ENCODE data around the gene PARD6B. TPM values are rescaled to one million over a fixed set of nuclear protein-coding genes. Genes with fewer than 3 reads are reported as not detected.
"Not testable (repeated sequence)": the region's sequence is repeated elsewhere in the genome, so short reads cannot be mapped to it uniquely, and the experiment has no call there.

Gene PARD6B
- total RNA-seq, 2 experiments from 2014 or later, result 4.4 to 6.1 TPM

DNA sequence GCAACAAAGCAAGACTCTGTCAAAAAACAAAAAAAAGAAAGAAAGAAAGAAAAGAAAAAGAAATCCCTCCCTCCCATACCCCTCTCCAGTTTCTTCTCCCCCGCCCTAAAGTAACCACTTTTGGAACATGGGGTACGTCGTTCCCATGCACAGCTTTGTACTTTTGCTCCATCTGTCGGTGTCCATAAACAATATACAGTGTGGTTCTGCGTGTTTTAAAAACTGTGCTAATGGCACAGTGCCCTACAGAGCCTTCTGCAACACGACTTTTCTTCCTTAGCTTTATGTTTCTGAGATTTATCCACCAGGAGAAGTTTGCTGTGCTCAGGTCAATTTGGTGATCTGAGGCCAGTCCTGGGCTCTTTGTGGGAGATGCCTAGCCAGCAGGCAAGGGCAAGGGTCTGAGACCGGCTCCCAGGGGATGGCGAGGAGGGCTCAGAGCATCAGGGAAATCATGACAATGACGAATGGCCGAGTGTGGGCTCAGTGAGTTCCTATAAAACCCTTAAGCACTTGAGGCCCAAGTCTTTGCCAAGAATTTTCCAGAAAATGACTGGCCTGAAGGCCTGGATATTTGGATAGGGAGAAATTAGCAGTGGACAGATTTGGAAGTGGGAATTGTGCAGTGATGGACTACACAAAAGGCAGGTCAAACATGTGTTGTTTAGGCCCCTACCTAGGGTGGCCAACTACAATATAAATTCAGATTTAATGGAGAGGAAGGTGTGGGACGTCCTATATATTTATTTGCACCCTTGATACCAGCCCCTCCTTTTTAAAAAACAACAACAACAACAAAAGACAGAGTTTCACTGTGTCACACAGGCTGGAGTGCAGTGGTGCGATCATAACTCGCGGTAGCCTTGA lies 61.6 kb downstream of the PARD6B start:
- Histone ChIP-seq H3K9me3 (ENCODE audit: low read length) (no peaks in the 10 kb centered on the region), H3K4me1 (ENCODE audit: insufficient read depth, low read length, poor library complexity, severe bottlenecking) (peaks cover 55% of the 10 kb centered on the region), H3K9me2 (ENCODE audit: insufficient read depth, low read length) (no peaks in the 10 kb centered on the region), H3K4me3 (ENCODE audit: low read depth, low read length, poor library complexity, severe bottlenecking) (no peak overlapping the region), H4K20me1 (ENCODE audit: insufficient read depth, low read length) (no peaks in the 10 kb centered on the region), H3K27ac (ENCODE audit: low read depth, low read length, poor library complexity, severe bottlenecking) (no peak overlapping the region), H3K79me2 (ENCODE audit: insufficient read depth, low read depth, low read length) (peaks cover 23% of the 10 kb centered on the region), H3K4me2 (ENCODE audit: low read length) (no peak overlapping the region), H3K36me3 (ENCODE audit: insufficient read depth, low read length) (peaks cover 14% of the 10 kb centered on the region), H2AFZ (ENCODE audit: low read length) (no peak overlapping the region)
- DNase-seq (ENCODE audit: low spot score), result no peak
- no TSS peak for BruUV-seq (replicated peaks)
- ChIA-PET POLR2A (interaction anchor here (0.6 to 11.7 kb wide), 6 partner anchors 24 to 733 kb away, joined by 3 to 230 read pairs (median 5); no protein-coding TSS in a partner anchor), CTCF (ENCODE audit: unreplicated experiment) (interaction anchor here (0.6 to 1.8 kb wide), 4 partner anchors 136 to 809 kb away, joined by 3 to 8 read pairs (median 3); no protein-coding TSS in a partner anchor)
- TF ChIP-seq, protein P1, sequence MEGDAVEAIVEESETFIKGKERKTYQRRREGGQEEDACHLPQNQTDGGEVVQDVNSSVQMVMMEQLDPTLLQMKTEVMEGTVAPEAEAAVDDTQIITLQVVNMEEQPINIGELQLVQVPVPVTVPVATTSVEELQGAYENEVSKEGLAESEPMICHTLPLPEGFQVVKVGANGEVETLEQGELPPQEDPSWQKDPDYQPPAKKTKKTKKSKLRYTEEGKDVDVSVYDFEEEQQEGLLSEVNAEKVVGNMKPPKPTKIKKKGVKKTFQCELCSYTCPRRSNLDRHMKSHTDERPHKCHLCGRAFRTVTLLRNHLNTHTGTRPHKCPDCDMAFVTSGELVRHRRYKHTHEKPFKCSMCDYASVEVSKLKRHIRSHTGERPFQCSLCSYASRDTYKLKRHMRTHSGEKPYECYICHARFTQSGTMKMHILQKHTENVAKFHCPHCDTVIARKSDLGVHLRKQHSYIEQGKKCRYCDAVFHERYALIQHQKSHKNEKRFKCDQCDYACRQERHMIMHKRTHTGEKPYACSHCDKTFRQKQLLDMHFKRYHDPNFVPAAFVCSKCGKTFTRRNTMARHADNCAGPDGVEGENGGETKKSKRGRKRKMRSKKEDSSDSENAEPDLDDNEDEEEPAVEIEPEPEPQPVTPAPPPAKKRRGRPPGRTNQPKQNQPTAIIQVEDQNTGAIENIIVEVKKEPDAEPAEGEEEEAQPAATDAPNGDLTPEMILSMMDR (conservative IDR thresholded peaks at IDR 0.05; ENCODE audit: low read length), result no peak
- no peak for TF ChIP-seq EZH2phosphoT487 (IDR thresholded peaks at IDR 0.05; ENCODE audit: borderline replicate concordance, low read depth, low read length)
- intact Hi-C loops (cut with micrococcal nuclease; ENCODE audit: unreplicated experiment), result loop anchor here (5.0 kb wide), 1 partner anchor 514 kb away; no protein-coding TSS in a partner anchor

GRCh38 chr20:50793575-50794016 lies 62.2 kb downstream of the PARD6B start:
- not testable (repeated sequence) for H3K9me3 ChIP-seq (ENCODE audit: low read length); H2AFZ ChIP-seq (ENCODE audit: low read length); H3K4me3 ChIP-seq (ENCODE audit: low read depth, low read length, poor library complexity, severe bottlenecking); H3K27ac ChIP-seq (ENCODE audit: low read depth, low read length, poor library complexity, severe bottlenecking); H3K9me2 ChIP-seq (ENCODE audit: insufficient read depth, low read length); H3K4me2 ChIP-seq (ENCODE audit: low read length); H4K20me1 ChIP-seq (ENCODE audit: insufficient read depth, low read length)
- TF ChIP-seq, protein P1 (conservative IDR thresholded peaks at IDR 0.05; ENCODE audit: low read length), result peak; percentile 80
- TSS peak; percentile 70 for BruUV-seq (replicated peaks)
- CTCF ChIA-PET (ENCODE audit: unreplicated experiment), result interaction anchor here (0.6 to 1.8 kb wide), 5 partner anchors 28 to 808 kb away, joined by 3 to 8 read pairs (median 3); no protein-coding TSS in a partner anchor
- Histone ChIP-seq H3K4me1 (ENCODE audit: insufficient read depth, low read length, poor library complexity, severe bottlenecking) (peaks cover 55% of the 10 kb centered on the region), H3K36me3 (ENCODE audit: insufficient read depth, low read length) (peaks cover 16% of the 10 kb centered on the region), H3K79me2 (ENCODE audit: insufficient read depth, low read depth, low read length) (peaks cover 29% of the 10 kb centered on the region)
- POLR2A ChIA-PET, result interaction anchor here (0.6 to 11.7 kb wide), 12 partner anchors 12 to 733 kb away, joined by 3 to 230 read pairs (median 5); no protein-coding TSS in a partner anchor
- peak; percentile 80 for DNase-seq (ENCODE audit: low spot score)
- intact Hi-C loops (cut with micrococcal nuclease; ENCODE audit: unreplicated experiment), result loop anchor here (1.0 to 5.0 kb wide), 4 partner anchors 57 to 514 kb away; no protein-coding TSS in a partner anchor
